Activated gamma-delta T cell treated with Interleukin-2 at 50 U/mL for 16 hours (primary cell): Measurements from ENCODE around the gene PON2.
"Not testable (repeated sequence)": the region's sequence is repeated elsewhere in the genome, so short reads cannot be mapped to it uniquely, and the experiment has no call there.

Experiments used
- DNase-seq: peaks from one replicate; pipeline ENCODE4 v3.0.0-alpha.2; 2020

The PON2 gene

GRCh38 chr7:95434557-95435421 lies at the start of gene PON2:
Gene PON2, minus strand, starts transcription at chr7:95435028. Its CDS starts 77 bp downstream, at chr7:95434951.
- DNase-seq: peak; percentile 45

- no peak for DNase-seq
These were observed 47.6 kb upstream of the PON2 start for GRCh38 chr7:95482424-95482823.

GRCh38 chr7:95481271-95482165 lies 46.7 kb upstream of the PON2 start:
- DNase-seq: no peak

- no peak for DNase-seq
These were observed 45.3 kb upstream of the PON2 start for GRCh38 chr7:95479992-95480624.

GRCh38 chr7:95478272-95479037 lies 43.6 kb upstream of the PON2 start:
- no peak for DNase-seq

GRCh38 chr7:95476904-95477594 lies 42.2 kb upstream of the PON2 start:
- peak; percentile 43 for DNase-seq

- no peak for DNase-seq
These were observed 41.4 kb upstream of the PON2 start for GRCh38 chr7:95476072-95476847.

- no peak for DNase-seq
These were observed 38.6 kb upstream of the PON2 start for GRCh38 chr7:95473276-95473985.

GRCh38 chr7:95472581-95473161 lies 37.8 kb upstream of the PON2 start:
- DNase-seq: no peak

GRCh38 chr7:95471071-95471470 lies 36.2 kb upstream of the PON2 start:
- DNase-seq: no peak

GRCh38 chr7:95470452-95470851 lies 35.6 kb upstream of the PON2 start:
- no peak for DNase-seq

GRCh38 chr7:95469848-95470247 lies 35.0 kb upstream of the PON2 start:
- DNase-seq: no peak

GRCh38 chr7:95469187-95469586 lies 34.4 kb upstream of the PON2 start:
- DNase-seq: no peak

GRCh38 chr7:95467912-95468607 lies 33.2 kb upstream of the PON2 start:
- DNase-seq: no peak

- not testable (repeated sequence) for DNase-seq
These were observed 25.8 kb upstream of the PON2 start for GRCh38 chr7:95460653-95461052.

- DNase-seq: no peak
These were observed 23.1 kb upstream of the PON2 start for GRCh38 chr7:95457947-95458346.

GRCh38 chr7:95454438-95455045 lies 19.7 kb upstream of the PON2 start:
- DNase-seq: no peak

- DNase-seq: no peak
These were observed 11.8 kb upstream of the PON2 start for GRCh38 chr7:95446618-95447017.

GRCh38 chr7:95444796-95445195 lies 10.0 kb upstream of the PON2 start:
- no peak for DNase-seq
